ENCODE results near the gene CAPN9. TPM values are rescaled to one million over a fixed set of nuclear protein-coding genes. Genes with fewer than 3 reads are reported as not detected.

The CAPN9 gene
- total RNA-seq, 4 donors from 2014 or later: not detected

DNA sequence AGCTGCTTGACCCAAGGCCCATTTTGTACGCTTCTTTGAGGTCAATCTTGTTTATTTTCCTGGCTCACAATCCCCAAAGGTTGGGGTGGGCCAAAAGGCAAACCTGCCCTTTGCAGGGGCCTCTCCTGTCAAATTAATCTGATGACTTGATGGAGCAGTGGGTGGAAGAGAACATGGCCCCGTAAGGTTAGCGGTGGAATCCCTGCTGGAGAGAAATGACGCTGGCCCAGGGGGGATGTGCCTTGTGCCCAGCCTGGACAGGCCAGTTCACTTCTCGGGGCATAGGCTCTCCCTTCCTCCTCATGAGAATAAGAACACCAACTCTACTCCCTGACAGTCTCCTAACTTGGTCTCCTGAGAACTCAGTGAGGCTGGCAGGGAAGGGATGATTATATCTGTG lies 80.6 kb downstream of the CAPN9 start:
- Histone ChIP-seq H3K27ac (peak overlapping the region; percentile 91 to 94 (median 93)), H3K4me1 (peaks cover 56 to 59% of the 10 kb centered on the region in 2 donors), H3K36me3 (no peaks in the 10 kb centered on the region), H3K4me3 (no peak overlapping the region), H3K27me3 (no peaks in the 10 kb centered on the region), H3K9me3 (no peaks in the 10 kb centered on the region)
- no peak for ATAC-seq
- in situ Hi-C loops (cut with MboI; ENCODE audit: low sequenced_read_pairs in 4 of 4): no loop called here
- intact Hi-C loops (cut with DNase I; ENCODE audit: low total_unique reads): no loop called here
- no peak for TF ChIP-seq POLR2A (IDR thresholded peaks at IDR 0.05)
- TF ChIP-seq, protein P1, sequence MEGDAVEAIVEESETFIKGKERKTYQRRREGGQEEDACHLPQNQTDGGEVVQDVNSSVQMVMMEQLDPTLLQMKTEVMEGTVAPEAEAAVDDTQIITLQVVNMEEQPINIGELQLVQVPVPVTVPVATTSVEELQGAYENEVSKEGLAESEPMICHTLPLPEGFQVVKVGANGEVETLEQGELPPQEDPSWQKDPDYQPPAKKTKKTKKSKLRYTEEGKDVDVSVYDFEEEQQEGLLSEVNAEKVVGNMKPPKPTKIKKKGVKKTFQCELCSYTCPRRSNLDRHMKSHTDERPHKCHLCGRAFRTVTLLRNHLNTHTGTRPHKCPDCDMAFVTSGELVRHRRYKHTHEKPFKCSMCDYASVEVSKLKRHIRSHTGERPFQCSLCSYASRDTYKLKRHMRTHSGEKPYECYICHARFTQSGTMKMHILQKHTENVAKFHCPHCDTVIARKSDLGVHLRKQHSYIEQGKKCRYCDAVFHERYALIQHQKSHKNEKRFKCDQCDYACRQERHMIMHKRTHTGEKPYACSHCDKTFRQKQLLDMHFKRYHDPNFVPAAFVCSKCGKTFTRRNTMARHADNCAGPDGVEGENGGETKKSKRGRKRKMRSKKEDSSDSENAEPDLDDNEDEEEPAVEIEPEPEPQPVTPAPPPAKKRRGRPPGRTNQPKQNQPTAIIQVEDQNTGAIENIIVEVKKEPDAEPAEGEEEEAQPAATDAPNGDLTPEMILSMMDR (IDR thresholded peaks at IDR 0.05 in 4 of 5, conservative IDR thresholded peaks at IDR 0.05 in 1 of 5): no peak
- DNase-seq: no peak

DNA sequence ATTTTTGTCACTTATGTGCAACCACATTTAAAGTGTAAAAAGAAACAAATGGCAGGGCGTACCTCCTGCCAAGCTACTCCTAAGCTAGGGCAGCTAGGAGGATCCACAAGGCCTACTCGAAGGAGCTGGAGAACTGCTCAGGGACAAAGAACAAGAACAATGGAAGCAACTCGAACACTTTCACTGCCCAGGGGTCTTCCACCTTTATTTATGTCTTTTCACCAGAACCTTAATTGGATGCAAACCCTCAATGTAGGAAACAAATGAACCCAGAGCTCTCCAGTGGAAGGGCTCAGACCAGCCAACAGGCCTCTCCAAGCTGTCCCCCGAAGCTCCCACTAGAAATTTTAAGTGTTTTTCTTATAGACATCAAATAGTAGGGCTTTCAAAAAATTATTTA lies 81.2 kb downstream of the CAPN9 start:
- H3K4me3 ChIP-seq: no peak overlapping the region
- H3K27ac ChIP-seq: peak overlapping the region in 3 of 4 donors; percentile 91 to 93 (median 93)
- peaks cover 50 to 53% of the 10 kb centered on the region in 2 donors for H3K4me1 ChIP-seq
- no peaks in the 10 kb centered on the region for H3K9me3 ChIP-seq
- no peaks in the 10 kb centered on the region for H3K27me3 ChIP-seq
- in situ Hi-C loops (cut with MboI; ENCODE audit: low sequenced_read_pairs in 4 of 4) (no loop called here), intact Hi-C loops (cut with DNase I; ENCODE audit: low total_unique reads) (no loop called here)
- ATAC-seq: no peak
- TF ChIP-seq POLR2A (IDR thresholded peaks at IDR 0.05): no peak
- TF ChIP-seq, protein P1 (IDR thresholded peaks at IDR 0.05 in 4 of 5, conservative IDR thresholded peaks at IDR 0.05 in 1 of 5): no peak
- DNase-seq: no peak
- no peaks in the 10 kb centered on the region for H3K36me3 ChIP-seq

DNA sequence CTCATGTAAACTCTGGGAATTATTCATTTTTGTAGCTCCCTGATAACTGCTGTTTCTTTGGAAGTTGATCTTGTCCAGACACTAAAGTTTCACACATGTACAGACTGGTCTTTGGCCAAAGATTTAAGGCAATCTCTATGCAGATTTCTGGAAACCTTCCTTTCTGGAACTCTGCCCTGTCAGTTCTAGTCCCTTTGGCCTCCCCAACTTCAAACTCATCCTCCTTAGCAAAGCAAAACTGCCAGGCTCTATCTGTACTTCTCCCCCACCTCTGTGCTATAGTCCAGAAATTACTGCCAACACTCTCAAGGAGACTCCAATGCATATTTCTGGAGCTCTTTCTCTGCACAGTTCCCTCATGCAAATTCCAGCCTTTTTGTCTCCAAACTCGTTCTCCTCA lies 84.6 kb downstream of the CAPN9 start:
- intact Hi-C loops (cut with DNase I; ENCODE audit: low total_unique reads) (no loop called here), in situ Hi-C loops (cut with MboI; ENCODE audit: low sequenced_read_pairs in 4 of 4) (no loop called here)
- Histone ChIP-seq H3K4me3 (no peak overlapping the region), H3K4me1 (peaks cover 17 to 21% of the 10 kb centered on the region in 2 donors), H3K27ac (no peak overlapping the region), H3K36me3 (peaks cover 0 to under 1% of the 10 kb centered on the region in 2 donors), H3K27me3 (no peaks in the 10 kb centered on the region), H3K9me3 (no peaks in the 10 kb centered on the region)
- DNase-seq (no peak), ATAC-seq (no peak)
- TF ChIP-seq, protein P1 (IDR thresholded peaks at IDR 0.05 in 4 of 5, conservative IDR thresholded peaks at IDR 0.05 in 1 of 5): no peak
- TF ChIP-seq POLR2A (IDR thresholded peaks at IDR 0.05): no peak

DNA sequence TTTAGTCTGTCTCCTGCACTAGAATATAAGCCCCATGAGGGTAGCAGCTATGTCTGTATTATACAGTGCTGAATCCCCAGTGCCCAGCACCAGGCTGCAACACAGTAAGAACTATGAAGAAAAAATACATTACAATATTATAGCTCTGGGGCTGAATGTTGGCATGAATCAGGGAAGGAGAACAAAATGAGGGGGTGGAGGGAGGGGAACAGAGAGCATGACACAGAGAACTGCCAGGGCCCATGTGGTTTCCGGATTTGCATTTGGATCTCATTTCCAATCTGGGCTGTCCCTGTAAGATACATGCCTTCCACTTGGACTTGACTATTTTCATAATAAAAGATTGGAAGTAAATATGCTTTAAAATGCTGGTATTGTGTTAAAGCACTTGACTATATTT lies 85.3 kb downstream of the CAPN9 start:
- in situ Hi-C loops (cut with MboI; ENCODE audit: low sequenced_read_pairs in 4 of 4) (no loop called here), intact Hi-C loops (cut with DNase I; ENCODE audit: low total_unique reads) (no loop called here)
- DNase-seq (no peak), ATAC-seq (no peak)
- peaks cover 0 to 7% of the 10 kb centered on the region in 2 donors for H3K36me3 ChIP-seq
- H3K9me3 ChIP-seq: no peaks in the 10 kb centered on the region
- H3K27ac ChIP-seq: no peak overlapping the region
- peaks cover 10 to 14% of the 10 kb centered on the region in 2 donors for H3K4me1 ChIP-seq
- no peaks in the 10 kb centered on the region for H3K27me3 ChIP-seq
- TF ChIP-seq POLR2A (IDR thresholded peaks at IDR 0.05): no peak
- TF ChIP-seq, protein P1 (IDR thresholded peaks at IDR 0.05 in 4 of 5, conservative IDR thresholded peaks at IDR 0.05 in 1 of 5): no peak
- H3K4me3 ChIP-seq: no peak overlapping the region

DNA sequence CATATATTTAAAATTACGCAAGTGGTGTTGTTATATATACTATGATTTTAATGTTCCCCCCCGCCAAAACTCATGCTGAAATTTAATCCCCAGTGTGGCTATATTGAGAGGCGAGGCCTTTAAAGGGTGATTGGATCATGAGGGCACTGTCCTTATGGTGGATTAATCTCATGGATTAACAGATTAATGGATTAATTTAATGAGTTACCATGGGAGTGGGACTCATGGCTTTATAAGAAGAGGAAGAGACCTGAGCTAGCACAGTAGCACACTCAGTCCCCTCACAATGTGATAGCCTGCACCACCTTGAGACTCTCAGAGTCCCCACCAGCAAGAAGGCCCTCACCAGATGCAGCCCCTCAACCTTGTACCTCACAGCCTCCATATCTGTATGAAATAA lies 86.3 kb downstream of the CAPN9 start:
- no peak overlapping the region for H3K27ac ChIP-seq
- no peak overlapping the region for H3K4me3 ChIP-seq
- TF ChIP-seq POLR2A (IDR thresholded peaks at IDR 0.05): no peak
- TF ChIP-seq, protein P1 (IDR thresholded peaks at IDR 0.05 in 4 of 5, conservative IDR thresholded peaks at IDR 0.05 in 1 of 5): no peak
- DNase-seq (no peak), ATAC-seq (no peak)
- peaks cover 0 to 6% of the 10 kb centered on the region in 2 donors for H3K4me1 ChIP-seq
- intact Hi-C loops (cut with DNase I; ENCODE audit: low total_unique reads) (no loop called here), in situ Hi-C loops (cut with MboI; ENCODE audit: low sequenced_read_pairs in 4 of 4) (no loop called here)
- no peaks in the 10 kb centered on the region for H3K27me3 ChIP-seq
- peaks cover 0 to 17% of the 10 kb centered on the region in 2 donors for H3K36me3 ChIP-seq
- H3K9me3 ChIP-seq: no peaks in the 10 kb centered on the region

Data from gastrocnemius medialis (tissue), 4 donors.